Stimulated activated CD4-positive, alpha-beta T cell treated with anti-CD3 and anti-CD28 coated beads, Interleukin-4, amount 100 ng/mL, for 4 hours (primary cell): ENCODE results near the gene ANKS1B.

Source experiments
- DNase-seq, 2 experiments: peaks; one replicate each; pipeline ENCODE4 v3.0.0-alpha.2; 2020

The ANKS1B gene

DNA sequence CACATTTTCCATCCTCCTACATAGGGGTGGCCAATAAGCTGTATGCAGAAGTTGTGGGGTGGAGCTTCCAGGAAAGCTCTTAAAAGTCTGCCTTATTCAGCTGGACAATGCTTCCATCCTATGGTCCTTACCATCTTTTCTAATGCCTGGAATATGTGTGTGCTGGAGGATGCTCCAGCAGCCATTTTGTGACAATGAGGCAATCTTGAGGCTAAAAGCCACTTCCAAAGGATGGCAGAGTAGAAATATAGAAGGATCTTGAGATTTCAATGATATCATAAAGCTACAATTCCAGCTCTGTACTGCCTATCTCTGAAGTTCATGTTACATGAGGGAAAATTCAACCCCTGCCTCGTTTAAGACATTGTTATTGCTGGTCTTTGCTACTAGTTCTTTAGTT, 1244.0 kb downstream of the ANKS1B start:
- no peak for DNase-seq

DNA sequence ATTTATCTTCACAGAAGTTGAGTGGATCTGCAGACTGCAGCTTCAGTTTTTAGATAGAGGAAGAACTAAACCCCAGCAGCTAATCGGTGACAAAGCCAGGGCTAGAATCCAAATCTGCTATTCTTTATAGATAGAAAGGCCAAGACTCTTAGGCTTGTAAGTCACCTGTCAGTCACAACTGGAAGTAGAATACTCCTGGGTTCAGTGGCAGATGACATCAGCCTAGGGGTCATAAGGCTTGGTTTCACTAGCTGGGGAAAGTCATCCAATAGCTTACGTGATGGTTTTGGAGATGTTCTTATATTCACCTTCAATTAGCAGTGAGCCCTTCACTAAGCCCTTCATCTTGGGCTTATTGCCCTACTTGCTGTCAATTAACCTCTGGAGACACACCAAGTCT, 1246.2 kb downstream of the ANKS1B start:
- no peak for DNase-seq

DNA sequence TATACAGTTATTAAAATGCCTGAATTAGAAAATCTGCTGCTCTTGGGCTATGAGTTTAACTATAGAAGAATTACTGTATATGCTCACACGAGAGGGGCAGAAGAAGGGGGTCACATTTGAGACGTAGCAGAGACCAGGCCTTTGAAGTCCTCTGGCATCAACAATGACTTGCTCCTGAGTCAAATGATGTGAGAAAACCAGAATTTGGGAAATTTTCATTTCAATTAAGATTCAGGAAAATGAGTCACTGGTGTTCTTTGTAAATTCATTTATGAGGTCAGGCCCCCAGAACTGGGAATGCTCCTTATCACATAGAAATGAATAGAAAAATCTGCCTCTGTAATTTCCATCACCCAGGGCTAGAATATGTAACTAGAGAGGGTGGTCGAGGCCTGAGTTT, 1246.7 kb downstream of the ANKS1B start:
- DNase-seq: no peak

- no peak for DNase-seq
Measured at GRCh38 chr12:98737322-98737712, 1247.4 kb downstream of the ANKS1B start.

DNA sequence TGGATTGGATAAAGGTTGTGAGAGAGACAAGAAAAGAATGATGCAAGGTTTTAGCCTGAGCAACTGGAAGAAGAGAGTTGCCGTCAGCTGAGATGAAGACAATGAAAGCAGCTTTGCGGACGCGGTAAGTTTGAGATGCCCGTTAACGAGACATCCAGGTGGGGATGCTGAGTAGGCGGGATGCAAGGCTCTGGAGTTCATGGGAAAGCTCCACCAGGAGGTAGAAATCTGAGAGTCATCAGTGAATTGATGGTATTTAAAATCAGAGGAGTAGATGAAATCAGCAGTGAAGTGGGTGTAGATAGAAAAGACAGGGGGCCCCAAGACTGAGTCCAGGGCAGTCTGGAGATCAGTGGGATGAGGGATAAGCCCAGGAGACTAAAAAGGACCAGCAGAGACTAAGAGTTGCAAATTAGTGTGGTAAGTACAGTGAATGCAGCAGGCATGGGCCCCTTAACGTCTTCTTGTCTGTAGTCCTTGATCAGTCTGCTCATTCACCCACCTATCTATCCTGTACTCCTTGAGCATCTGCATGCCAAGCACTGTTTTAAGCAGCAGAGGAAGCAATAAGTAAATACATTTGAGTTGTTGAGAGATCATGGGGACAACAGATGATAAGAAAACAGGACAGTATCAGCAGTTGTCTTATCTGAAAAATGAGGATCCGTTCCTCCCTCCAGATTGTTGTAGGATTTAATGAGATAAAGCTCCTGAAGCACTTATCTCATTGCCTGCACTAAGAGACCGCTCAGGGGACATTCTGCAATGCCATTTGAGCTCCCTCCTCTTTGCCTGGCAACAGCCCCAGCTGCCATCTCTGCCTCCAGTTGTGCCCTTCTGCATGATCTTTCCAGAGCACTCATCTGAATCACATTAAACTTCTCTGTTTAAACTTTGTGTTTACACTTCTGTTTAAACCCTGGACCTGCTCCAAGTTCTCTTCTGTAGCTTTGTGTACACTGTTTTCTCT, 1248.1 kb downstream of the ANKS1B start:
- no peak for DNase-seq

DNA sequence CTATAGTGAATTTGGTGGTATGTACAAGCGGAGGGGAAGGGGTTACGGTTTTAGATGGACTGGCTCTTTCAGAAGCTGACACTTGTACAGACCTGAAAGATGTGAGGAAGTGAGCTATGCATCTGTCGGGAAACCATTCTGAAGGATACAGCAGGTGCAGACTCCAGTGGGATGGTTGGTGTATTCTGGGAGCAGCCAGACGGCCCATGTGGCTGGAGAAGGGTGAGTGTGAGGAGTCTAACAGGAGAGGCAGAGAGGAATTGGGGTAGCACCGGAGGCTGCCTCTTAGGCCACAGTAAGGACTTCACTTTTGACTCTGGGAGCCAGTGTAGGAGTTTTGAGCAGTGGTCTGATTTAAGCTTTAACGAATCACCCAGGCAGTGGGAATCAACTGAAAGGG, 1248.9 kb downstream of the ANKS1B start:
- no peak for DNase-seq

- no peak for DNase-seq
Measured at GRCh38 chr12:98733667-98734350, 1250.9 kb downstream of the ANKS1B start.

DNA sequence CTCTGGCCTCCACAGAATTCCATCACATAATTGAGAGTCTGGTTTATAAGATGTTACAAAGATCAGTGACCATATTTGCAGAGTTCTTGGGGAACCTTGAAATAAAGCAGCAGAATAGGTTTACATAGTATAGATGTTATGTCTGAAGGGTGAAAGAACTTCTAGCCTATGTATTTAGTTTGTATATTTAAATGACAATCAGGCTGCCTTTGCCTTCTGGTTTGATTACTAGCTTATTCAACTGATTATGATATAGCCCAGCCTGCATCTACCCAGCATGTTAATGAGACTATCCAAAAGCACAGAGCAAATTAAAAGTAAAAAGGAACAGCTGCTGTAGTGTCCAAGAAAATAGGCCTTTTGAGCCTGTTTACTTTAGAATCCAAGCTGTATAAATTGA, 1254.3 kb downstream of the ANKS1B start:
- no peak for DNase-seq

DNA sequence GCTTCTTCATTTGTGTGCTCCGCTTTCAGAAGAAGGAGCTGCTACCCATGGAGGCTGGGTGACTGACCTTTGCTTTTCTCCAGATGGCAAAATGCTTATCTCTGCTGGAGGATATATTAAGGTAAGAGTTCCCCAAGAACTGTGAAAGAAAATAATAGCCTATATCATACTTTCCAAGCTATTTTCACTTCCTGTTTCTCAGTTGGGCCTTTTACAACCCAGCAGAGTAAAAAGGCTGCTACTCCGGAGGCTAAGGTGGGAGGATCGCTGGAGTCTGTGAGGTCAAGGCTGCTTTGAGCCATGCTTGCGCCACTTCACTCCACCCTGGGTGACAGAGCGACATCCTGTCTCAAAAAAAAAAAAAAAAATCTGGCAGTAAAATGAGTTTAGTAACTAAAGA, 1257.5 kb downstream of the ANKS1B start:
- no peak for DNase-seq

DNA sequence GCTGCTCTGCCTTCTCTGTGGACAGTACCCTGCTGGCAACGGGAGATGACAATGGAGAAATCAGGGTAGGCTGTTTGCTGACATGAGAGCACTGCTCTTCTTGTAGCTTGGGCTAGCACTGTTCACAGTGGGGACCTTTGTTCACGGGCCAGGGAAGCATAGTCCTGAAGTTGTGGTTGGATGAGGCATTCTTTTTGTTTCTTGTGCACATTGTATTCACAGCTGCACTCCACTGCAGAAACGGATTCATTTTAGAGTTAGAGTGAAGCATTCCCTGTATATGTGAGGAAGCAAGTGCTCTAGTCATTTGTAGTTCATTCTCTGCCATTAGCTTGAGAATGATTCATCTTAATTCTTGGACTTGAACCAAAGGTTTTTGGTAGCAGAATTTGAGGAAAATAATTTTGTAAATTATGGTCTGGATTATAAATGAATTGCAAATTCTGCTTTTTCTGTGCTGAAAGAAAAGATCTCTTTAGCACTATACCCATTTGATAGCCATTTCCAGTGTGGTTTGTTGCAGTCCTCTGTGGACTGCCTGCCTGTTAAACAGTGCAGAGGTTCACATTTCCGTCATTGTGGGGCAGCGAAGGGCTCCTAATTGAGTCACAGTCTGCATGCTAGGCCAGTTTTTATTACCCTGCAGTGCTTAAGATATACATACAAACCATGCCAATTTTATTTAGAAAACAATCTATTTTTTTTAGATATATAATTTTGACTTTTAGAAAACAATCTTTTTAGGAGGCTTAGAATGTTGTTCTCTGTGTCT, 1259.1 kb downstream of the ANKS1B start:
- DNase-seq: peak in 1 of 2 experiments; percentile 30

- DNase-seq: no peak
Measured at GRCh38 chr12:98724384-98725155, 1260.2 kb downstream of the ANKS1B start.

DNA sequence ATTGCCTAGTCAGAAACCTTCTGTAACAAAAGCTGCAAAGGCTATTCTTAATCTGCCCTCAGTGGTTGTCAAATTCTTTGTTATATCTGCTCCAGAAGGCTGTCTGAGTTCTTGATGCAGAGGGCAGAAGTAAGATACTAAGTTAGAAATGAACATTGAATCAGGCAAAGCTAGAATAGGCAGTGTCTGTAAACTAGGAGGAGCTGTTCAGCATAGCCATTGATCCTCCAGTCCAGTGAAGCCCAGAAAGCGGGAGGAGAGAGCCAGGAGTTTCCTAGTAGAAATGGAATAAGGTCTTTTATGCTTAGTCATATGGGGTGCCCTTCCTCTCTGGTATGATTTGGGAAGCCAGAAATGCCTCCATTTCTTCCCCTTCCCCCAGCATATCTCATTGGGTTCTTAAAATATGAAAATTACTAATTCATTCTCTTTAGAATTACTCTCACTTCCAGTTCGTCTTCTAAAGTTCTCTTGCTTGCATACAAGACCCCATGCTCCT, 1263.5 kb downstream of the ANKS1B start:
- no peak for DNase-seq

DNA sequence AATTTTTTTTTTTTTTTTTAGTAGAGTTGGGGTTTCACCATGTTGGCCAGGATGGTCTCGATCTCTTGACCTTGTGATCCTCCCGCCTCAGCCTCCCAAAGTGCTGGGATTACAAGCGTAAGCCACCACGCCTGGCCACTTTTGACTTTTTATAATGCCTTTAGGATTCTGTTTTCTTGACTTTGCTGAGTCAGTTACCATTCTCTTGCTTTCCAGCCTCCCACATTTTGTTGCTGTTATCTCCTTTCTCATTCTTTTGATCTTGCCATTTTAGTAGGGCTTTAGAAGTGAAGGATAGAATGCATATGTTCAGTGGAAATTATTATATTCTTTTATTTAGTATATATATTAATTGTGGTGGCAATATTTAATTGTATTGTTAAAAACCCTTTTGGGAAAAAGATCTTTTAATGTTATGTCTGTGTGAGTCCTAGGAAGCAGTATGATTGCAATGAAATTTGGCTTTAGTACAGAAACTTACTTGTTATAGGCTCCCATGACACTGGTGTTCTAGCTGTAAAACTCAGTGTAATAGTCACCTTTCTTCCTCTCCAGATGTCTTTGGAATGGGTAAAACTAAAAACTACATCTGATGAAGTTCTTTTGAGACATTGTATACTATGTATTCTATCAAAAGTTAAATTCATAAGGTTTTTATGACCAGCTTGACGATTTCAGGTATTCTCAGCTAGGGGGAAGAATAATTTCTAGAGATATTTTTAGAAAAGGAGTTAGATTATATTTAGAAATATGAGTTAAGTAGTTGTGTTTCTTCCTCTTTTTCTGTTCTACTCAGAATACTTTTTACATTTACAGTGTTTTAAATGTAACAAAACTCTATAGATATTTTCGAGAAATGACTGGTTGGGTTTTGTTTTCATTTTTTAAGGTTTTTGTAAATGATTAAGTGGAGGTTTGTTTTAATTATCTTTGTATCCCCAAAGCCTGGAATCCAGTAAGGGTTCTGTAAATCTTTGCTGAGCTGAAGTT, 1264.9 kb downstream of the ANKS1B start:
- DNase-seq: no peak

DNA sequence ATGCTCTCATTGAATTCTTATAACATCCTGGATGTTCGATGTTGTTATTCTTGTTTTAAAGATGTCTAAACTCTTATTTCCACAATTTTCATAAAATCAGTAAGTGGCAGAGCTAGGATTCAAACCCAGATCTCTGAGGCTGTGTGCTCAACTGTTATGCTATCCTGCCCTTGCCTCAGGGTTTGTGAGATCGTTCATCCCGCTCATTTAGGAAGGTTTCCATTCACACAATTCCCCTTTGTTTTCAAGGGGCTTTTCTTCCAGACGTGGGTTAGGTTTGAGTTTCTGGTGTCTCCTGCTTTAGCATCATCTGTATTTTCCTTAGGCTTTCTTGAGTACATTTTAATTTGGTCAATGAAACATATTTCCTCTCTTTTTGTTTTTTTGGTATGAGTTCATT, 1270.3 kb downstream of the ANKS1B start:
- DNase-seq: no peak

GRCh38 chr12:98709022-98709421, 1275.7 kb downstream of the ANKS1B start:
- no peak for DNase-seq

DNA sequence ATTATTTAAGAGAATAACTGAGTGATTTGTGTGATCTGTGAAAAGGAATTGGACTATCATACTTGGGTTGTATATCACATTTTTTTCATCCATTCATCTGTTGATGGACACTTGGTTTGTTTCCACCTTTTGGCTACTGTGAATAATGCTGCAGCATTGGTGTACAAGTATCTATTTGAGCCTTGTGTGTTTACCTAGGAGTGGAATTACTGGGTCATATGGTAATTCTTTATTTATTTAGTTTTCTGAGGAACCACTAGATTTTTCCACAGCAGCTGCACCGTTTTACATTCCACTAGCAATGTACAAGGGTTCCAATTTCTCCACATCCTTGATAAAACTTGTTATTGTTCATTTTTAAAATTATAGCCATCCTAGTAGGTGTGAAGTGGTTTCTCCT, 1283.6 kb downstream of the ANKS1B start:
- no peak for DNase-seq

GRCh38 chr12:98699586-98699985, 1285.2 kb downstream of the ANKS1B start:
- no peak for DNase-seq

DNA sequence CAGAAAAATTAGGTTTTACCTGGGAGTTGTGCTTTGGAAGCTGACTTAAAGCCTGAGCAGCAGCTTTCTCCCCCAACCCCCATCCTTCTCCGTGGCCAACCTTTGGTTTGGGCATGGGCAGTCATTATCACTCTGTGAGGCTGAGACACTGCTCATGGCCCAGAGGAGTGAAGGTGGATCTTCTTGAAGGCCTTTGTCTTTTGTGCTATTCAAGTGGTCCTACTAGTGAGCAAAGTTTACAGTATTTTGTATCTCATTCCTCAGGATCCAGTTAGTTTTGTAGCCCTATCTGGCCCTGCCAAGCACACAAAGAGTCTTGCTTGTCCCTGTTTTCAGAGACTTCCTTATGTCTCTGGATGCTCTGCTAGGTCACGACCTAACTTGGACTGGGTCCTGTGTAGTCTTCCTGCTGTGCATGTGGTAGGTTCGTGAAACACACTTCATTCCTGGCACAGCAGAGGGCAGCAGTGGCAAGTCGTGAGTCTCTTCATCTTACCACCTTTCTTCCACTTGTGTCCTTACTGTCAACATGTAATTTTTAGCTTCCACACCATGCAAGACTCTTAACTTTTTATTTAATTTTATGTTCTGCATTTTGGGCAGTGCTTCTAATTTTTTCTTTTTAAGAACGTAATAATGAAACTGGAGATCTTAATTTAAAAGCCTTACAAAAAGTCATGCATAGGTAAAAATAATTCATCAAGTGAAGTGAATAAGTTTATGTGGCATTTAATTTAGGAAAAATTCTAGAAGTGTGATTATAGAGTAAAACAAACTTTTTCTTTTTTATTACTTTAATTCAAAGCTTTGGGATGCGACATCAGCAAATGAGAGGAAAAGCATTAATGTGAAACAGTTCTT, 1285.9 kb downstream of the ANKS1B start:
- peak; percentile 5 to 26 for DNase-seq

DNA sequence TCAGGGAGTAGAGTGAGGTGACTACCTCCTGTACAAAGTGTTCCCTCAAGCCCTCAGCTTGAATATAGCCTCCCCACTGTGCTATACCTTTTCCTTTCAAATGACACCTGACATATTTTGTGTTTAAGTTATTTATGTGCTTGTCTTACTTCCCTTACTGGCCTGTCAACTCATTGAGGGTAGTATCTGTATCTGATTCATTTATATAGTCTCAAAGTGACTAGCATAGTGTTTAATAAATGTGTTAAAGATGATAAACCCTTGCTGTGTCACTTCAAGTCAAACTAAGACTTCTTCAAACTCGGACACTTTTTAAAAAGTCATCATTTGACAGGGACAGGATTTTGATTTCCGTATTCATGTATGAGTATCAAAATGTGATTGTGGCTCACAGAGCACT, 1287.5 kb downstream of the ANKS1B start:
- DNase-seq: no peak

DNA sequence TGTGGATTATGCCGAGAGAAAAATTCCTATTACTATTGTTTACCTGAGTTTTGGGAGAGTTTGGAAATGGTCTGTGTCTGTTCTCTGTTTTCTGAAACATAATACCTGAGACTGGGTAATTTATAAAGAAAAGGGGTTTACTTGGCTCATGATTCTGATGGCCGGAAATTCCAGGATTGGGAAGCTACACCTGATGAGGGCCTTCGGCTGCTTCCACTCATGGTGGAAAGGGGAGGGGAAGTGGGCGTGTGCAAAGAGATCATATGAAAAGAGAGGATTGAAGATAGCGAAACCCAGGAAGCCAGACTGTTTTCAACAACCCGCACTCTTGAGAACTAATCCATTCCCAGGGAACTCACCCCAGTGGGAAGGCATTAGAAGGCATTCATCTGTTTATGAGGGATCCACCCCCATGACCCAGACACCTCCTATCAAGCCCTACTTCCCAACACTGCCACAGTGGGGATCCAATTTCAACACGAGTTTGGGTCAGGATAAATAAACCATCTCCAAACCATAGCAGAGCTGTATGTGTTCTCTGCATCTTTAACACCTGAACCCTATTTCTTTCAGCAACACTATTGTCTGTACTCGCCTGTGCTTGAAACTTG, 1288.6 kb downstream of the ANKS1B start:
- DNase-seq: no peak
